ENCODE results near the gene IGSF8.
A peak's percentile ranks its signal among the peaks of the same experiment; 100 is the strongest.

DNA sequence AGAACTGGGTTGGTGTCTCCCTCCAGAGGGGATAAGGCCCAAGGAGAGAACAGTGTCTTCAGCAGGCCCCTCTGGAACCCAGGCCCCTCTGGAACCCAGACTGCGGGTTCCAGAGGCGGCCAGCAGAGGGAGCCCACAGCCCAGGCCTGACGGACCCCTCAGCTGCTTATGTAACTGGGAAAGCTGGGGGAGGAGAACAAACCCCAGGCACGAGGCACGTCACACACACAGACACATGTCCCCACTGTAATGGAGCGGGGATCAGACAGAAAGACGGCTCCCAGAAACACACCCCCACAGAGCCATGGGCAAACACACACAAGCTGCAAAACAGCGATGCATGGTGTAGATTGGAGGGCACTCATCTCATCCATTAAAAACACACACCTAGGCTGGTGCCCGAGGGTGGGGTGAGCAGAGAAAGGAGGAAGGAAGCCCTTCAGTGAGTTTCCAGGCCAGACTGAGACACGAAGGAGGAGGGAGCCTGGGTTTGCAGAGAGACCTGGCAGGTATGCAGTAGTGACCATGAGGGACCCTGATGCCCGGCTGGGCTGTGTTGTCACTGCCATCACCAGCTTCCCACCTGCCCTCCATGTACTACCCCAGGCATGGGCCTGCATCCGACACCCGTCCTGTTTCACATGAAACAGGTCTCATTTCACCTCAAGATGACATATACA, 2.8 kb upstream of the IGSF8 start:
- TF ChIP-seq, protein P1, sequence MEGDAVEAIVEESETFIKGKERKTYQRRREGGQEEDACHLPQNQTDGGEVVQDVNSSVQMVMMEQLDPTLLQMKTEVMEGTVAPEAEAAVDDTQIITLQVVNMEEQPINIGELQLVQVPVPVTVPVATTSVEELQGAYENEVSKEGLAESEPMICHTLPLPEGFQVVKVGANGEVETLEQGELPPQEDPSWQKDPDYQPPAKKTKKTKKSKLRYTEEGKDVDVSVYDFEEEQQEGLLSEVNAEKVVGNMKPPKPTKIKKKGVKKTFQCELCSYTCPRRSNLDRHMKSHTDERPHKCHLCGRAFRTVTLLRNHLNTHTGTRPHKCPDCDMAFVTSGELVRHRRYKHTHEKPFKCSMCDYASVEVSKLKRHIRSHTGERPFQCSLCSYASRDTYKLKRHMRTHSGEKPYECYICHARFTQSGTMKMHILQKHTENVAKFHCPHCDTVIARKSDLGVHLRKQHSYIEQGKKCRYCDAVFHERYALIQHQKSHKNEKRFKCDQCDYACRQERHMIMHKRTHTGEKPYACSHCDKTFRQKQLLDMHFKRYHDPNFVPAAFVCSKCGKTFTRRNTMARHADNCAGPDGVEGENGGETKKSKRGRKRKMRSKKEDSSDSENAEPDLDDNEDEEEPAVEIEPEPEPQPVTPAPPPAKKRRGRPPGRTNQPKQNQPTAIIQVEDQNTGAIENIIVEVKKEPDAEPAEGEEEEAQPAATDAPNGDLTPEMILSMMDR (IDR thresholded peaks at IDR 0.05; ENCODE audit: low read depth, low read length), result peak; percentile 98
- TF ChIP-seq EZH2phosphoT487 (IDR thresholded peaks at IDR 0.05; ENCODE audit: low read depth), result no peak
